ENCODE results near the gene HOXB7. TPM values are rescaled to one million over a fixed set of nuclear protein-coding genes. Genes with fewer than 3 reads are reported as not detected.

Gene HOXB7
- total RNA-seq, 4 donors from 2014 or later, result 0.38 to 0.64 TPM; not detected in 2

- no peak for DNase-seq
- H3K27ac ChIP-seq, result no peak overlapping the region
- peak overlapping the region in 1 of 4 donors; percentile 24 for H3K4me3 ChIP-seq
- peaks cover 5 to 29% (median 5%) of the 10 kb centered on the region in 3 donors for H3K4me1 ChIP-seq
- no peak for TF ChIP-seq CTCF (IDR thresholded peaks at IDR 0.05)
- no peak for TF ChIP-seq POLR2A (IDR thresholded peaks at IDR 0.05)
- intact Hi-C loops (cut with DNase I), result no loop called here
- 9 to 12% methylated on average over 13 to 16 of the region's 21 CpGs for WGBS, 2 donors
- H3K9me3 ChIP-seq, result no peaks in the 10 kb centered on the region
- peaks cover 27 to 100% (median 81%) of the 10 kb centered on the region in 4 donors for H3K27me3 ChIP-seq
- H3K36me3 ChIP-seq, result no peaks in the 10 kb centered on the region
These were observed 6.7 kb downstream of the HOXB7 start for GRCh38 chr17:48603959-48604769.

DNA sequence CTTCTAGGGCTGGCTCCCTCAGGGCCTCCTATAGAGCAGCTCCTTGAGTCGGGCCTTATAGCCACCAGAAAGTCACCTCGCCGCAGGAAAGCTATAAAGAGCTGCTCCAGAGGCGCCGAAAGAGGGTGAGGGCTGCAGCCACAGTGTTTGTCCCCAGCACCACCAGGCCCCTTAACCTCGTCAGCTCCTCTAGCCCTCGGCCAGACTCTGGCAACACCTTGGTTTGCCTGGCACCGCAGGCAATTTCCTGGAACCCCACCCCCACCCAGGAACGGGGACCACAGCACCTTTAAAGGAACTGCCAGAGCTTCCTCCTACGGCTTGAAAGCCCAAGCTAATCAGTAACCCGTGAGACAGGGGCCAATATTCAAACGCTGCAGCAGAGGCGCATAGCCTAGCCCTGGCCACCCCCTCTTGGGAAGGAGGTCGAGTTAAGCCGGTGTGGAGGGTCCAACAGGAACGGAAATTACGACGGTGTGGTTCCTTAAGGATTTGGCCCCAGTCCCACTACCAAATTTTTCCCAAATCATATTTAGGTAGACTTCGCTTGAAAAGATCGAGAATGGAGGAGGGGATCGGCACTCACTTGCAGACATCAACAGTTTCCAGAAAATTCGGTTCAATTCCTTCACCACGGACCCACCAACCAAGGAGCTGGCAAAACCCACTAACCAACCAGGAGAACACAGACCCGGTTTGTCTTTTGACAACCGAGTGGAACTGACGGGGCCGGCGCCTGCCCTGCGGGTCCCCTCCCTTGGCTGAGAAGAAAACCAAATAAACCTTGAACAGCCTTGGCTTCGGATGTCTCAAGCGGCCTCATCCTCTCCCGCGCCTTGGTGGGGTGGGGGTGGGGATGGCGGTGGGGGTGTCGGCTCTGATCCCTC is 9.0 kb downstream of the HOXB7 start:
- H3K4me1 ChIP-seq, result peaks cover 16 to 47% (median 19%) of the 10 kb centered on the region in 3 donors
- WGBS, 2 donors, result 10 to 24% methylated on average over 13 to 14 of the region's 35 CpGs
- no peak overlapping the region for H3K27ac ChIP-seq
- H3K36me3 ChIP-seq, result no peaks in the 10 kb centered on the region
- peaks cover 17 to 100% (median 81%) of the 10 kb centered on the region in 4 donors for H3K27me3 ChIP-seq
- TF ChIP-seq POLR2A (IDR thresholded peaks at IDR 0.05) (no peak), CTCF (IDR thresholded peaks at IDR 0.05) (no peak)
- intact Hi-C loops (cut with DNase I), result no loop called here
- DNase-seq, result no peak
- H3K4me3 ChIP-seq, result peak overlapping the region in 1 of 4 donors; percentile 22
- no peaks in the 10 kb centered on the region for H3K9me3 ChIP-seq

GRCh38 chr17:48601207-48601538 is 9.6 kb downstream of the HOXB7 start:
- Histone ChIP-seq H3K36me3 (no peaks in the 10 kb centered on the region), H3K4me1 (peaks cover 16 to 53% (median 25%) of the 10 kb centered on the region in 3 donors), H3K4me3 (no peak overlapping the region), H3K9me3 (no peaks in the 10 kb centered on the region), H3K27me3 (peaks cover 17 to 100% (median 81%) of the 10 kb centered on the region in 4 donors), H3K27ac (no peak overlapping the region)
- DNase-seq, result no peak
- WGBS, 2 donors, result 39% methylated on average over 4 of the region's 4 CpGs; no CpG with 5 or more reads in 1 of the 2 donors
- TF ChIP-seq POLR2A (IDR thresholded peaks at IDR 0.05) (no peak), CTCF (IDR thresholded peaks at IDR 0.05) (no peak)
- intact Hi-C loops (cut with DNase I), result no loop called here

- Histone ChIP-seq H3K27ac (no peak overlapping the region), H3K9me3 (no peaks in the 10 kb centered on the region), H3K36me3 (no peaks in the 10 kb centered on the region), H3K4me3 (no peak overlapping the region), H3K27me3 (peaks cover 12 to 100% (median 75%) of the 10 kb centered on the region in 4 donors), H3K4me1 (peaks cover 16 to 56% (median 27%) of the 10 kb centered on the region in 3 donors)
- intact Hi-C loops (cut with DNase I), result no loop called here
- WGBS, 2 donors, result 60 to 64% methylated on average over 16 of the region's 17 CpGs
- TF ChIP-seq POLR2A (IDR thresholded peaks at IDR 0.05), result no peak
- no peak for TF ChIP-seq CTCF (IDR thresholded peaks at IDR 0.05)
- no peak for DNase-seq
These were observed 10.3 kb downstream of the HOXB7 start for GRCh38 chr17:48600244-48601098.
